GM19468 (cell line): ENCODE measurements around the gene PREX1.
"Not testable (repeated sequence)": the region's sequence is repeated elsewhere in the genome, so short reads cannot be mapped to it uniquely, and the experiment has no call there.

ENCODE experiments used
- ATAC-seq: cut with Tn5 transposase; IDR thresholded peaks from one replicate; pipeline ENCODE4 v1.9.1; 2021; ENCODE audit warnings: mild to moderate bottlenecking, moderate library complexity, moderate number of reproducible peaks; ENCODE audit not compliant: unreplicated experiment; ENCODE audit errors: extremely low read depth

Gene PREX1

GRCh38 chr20:48763216-48763914, 64.4 kb downstream of the PREX1 start:
- no peak for ATAC-seq

DNA sequence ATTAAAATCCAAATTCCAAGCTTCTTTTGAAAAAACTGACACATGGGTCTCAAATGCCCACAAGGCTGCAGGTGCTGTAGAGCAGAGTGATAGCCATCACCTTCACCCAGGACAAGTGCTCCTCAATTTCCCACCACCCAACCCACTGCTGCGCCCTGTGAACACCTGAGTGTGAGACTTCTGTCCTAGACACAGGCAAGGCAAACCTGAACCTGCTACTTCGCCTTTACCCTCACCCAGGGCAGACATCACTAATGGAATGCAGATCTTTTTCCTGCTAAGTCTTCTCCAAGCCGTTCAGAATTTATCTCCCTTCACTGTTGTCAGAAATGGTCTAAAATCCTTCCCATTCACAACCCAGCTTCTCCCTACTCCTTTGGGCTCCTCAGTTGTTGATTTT, 65.9 kb downstream of the PREX1 start:
- ATAC-seq = no peak

GRCh38 chr20:48761023-48761785, 66.6 kb downstream of the PREX1 start:
- no peak for ATAC-seq

DNA sequence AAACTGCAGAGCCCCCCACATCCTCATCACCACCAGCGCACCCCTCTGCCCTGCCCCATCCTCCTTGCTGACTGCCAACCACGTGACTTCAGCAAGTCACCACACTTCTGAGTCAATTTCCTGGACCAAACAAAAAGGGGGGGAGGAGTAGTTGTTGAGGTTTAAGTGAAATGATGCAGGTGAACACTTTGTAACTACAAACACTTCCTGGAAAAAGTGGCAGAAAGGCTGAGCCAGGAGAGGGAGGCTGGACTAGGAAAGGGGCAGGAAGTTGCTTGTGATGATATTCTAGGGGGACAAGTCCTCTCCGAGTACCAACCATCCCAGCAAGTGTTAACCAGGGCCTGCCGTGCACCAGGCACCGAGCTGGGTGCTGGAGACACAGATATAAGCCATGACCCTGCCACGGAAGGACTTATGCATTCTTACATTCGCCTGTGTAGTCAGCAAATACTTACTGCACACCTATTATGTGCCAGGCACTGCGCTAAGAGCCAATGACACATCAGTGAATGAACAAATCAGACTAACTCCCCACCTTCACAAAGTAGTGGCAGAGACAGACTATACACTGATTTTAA, 67.3 kb downstream of the PREX1 start:
- ATAC-seq = peak; percentile 10

- no peak for ATAC-seq
These were observed 68.1 kb downstream of the PREX1 start for GRCh38 chr20:48759631-48760245.

DNA sequence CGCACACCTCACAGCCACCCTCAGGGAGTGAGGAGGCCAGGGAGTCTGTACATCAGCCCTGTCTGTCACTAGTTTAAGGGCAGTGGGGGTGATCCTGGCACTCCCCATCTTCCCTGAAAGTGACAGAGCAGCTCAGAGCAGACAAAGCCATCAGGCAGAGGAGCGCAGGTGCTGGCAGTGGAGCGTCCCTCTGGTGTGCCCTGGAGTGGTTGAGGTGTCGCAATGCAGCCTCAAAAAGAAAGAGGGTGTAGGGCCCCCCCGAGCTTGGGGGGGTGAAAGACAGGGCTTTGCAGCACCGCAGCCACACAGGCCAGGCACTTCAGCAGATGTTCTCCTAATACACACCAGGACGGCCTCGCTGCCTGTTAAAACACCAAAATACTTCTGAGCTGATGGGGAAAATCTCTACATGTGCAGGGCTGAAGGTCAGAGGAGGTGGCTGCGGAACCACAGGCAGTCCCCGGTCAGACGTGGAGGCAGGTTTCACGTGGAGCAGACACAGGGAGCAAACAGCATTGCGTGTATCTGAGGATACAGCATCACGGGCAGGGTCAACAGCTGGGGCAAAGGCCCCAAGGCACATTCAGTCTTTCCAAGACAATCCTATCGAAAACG, 69.5 kb downstream of the PREX1 start:
- ATAC-seq = no peak

GRCh38 chr20:48756774-48757173, 71.0 kb downstream of the PREX1 start:
- ATAC-seq = not testable (repeated sequence)

GRCh38 chr20:48754292-48754691, 73.5 kb downstream of the PREX1 start:
- no peak for ATAC-seq

DNA sequence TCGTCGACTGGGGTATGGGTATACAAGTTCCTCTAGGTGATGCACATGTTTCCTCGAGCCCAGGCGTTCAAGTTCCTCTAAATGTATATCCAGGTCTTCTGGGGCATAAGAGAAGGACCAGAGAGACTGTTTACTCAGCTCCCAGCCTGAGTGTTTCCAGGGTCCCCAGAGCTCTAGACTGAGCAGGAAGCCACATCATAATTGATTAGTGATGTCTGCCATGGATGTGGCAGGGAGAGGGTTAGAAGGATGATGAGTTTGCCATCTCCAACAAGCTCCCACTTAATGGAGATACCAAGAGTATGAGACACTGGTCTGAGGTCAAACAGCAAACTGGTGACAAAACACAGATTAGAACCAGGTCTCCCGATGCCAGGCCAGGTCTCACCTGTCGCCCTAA, 74.8 kb downstream of the PREX1 start:
- no peak for ATAC-seq

DNA sequence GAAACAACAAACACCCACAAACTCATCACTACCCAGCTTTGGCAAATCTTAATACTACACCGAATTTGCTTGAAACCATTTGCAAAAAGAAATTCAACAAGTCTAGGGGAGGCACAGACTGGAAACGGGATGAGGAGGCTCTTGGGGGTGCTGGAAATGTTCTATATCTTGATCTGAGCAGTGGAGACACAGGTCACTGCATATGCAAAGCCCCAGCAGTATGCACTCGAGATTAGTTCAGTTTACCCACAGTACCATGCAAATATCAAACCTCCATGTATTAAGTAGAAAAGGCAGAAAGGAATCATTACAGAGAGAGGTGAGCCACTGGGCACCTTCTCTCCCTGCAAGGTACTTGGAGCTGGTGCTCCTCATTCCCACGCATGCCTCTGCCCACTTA, 75.9 kb downstream of the PREX1 start:
- ATAC-seq = no peak

- ATAC-seq = no peak
These were observed 76.7 kb downstream of the PREX1 start for GRCh38 chr20:48750941-48751635.

DNA sequence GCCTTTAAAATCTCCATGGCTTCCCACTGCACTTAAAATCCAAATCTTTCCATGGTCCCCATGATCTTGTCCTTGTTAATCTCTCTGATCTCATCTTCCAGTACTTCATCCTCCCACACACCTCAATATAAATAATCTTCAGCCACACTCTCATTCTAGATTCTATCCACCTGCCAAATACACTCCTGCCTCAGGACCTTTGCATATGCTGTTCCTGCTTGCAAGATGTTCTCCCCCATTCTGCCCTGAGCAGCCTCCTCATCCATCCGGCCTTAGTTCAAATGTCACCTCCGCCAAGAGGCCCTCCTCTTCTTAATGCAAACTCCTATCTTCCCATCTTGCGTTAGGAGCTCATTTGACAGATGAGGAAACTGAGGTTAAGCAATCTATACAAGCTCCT, 77.4 kb downstream of the PREX1 start:
- ATAC-seq = no peak

DNA sequence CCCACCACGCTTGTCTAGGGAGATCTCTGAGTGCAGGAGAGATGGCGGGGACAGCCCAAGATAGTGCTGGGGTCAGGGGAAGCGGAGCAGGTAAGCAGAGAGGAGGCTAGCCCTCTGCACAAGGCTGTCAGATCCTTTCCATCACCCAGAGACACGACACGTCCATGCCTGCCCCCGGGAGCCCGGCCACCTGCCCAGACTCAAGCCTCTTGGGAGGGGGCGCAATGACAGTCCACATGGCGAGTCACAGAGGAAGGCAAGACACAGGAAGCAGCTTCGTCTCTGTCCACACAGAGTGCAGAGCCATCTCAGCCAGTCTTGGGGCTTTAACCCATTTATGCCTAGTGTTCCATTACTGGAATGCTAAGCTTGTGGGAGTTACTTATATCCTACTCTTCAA, 78.4 kb downstream of the PREX1 start:
- no peak for ATAC-seq

DNA sequence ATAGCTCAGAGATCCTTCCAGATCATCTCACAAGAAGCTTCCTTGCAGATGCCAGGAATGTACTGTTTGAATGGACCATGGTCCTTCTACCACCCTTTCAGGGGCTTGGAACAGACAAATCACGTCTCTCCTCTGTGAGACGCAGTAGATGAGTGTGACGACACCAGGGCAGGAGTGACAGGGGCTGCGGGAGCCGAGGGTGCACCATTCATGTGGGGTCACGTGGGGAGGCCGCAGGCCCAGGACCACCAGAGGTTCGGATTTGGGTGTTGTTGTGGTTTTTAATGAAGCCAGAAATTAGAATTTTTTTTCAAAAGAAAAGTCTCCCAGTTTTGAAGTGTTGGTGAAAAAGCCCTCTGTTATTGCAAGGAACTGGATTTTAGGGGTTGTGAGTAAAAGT, 79.2 kb downstream of the PREX1 start:
- no peak for ATAC-seq

GRCh38 chr20:48747840-48748414, 79.9 kb downstream of the PREX1 start:
- no peak for ATAC-seq

GRCh38 chr20:48745330-48745729, 82.5 kb downstream of the PREX1 start:
- ATAC-seq = no peak

- no peak for ATAC-seq
These were observed 83.3 kb downstream of the PREX1 start for GRCh38 chr20:48744515-48744914.

GRCh38 chr20:48743807-48744206, 84.0 kb downstream of the PREX1 start:
- no peak for ATAC-seq

DNA sequence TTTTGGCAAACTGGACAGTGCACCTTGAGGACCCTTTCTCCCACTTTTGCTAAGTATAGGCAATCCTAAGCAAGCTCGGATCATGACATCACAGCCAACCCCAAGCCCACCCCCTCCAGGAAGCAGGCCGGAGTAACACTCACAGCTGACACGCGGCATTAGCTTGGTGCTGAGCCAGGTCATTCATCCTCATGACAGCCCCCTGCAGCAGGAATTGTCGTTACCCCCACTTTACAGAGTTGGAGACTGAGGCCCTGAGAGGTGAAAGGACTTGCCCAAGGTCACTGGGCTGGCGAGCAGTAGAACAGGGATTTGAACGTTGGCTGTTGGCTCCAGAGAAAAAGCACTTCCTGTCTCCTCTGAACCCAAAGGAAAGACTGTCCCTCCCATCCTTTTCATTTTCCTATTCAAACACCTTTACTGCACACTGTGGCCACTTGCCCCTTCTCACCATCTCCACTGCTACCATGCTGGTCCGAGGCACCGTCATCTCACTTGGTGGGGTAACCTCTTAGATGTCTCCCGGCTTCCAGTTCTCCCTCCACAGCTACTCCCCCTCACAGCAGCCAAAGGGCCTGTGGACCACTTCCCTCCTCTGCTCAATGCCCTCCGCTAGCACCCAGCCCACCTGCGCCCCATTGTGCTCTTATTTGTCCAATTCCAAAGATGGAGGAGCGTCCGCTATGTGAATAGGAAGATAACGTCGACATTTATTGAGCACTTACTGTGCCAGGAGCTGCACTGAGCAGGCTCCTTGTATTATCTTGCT, 84.7 kb downstream of the PREX1 start:
- ATAC-seq = no peak
